Mesendoderm (in vitro differentiated cells): ENCODE data around the gene ANKRD12.

ENCODE experiments used
- DNase-seq: peaks from one replicate; pipeline ENCODE4 v3.0.0; 2013
- H2AK5ac ChIP-seq: 2 replicates; pipeline ENCODE4 v1.6.1; 2013; ENCODE audit warnings: low read length, inconsistent platforms
- H2BK120ac ChIP-seq: 2 replicates; pipeline ENCODE4 v1.6.1; 2013; ENCODE audit warnings: low read depth, mild to moderate bottlenecking, low read length, moderate library complexity, mixed read lengths
- H2BK15ac ChIP-seq: replicated peaks from 2 replicates; pipeline ENCODE4 v1.6.1; 2013; ENCODE audit warnings: low read depth, mild to moderate bottlenecking, moderate library complexity
- H2BK5ac ChIP-seq: 2 replicates; pipeline ENCODE4 v1.6.1; 2013; ENCODE audit warnings: low read length, inconsistent platforms
- H3K18ac ChIP-seq: 2 replicates; pipeline ENCODE4 v1.6.1; 2013; ENCODE audit warnings: mild to moderate bottlenecking, low read length, mixed read lengths
- H3K23ac ChIP-seq: one replicate; pipeline ENCODE4 v1.6.1; 2013; ENCODE audit warnings: low read length
- H3K27ac ChIP-seq: 2 replicates; pipeline ENCODE4 v1.5.1; 2013; ENCODE audit warnings: low read depth, mild to moderate bottlenecking, inconsistent platforms, low read length, moderate library complexity
- H3K27me3 ChIP-seq: 2 replicates; pipeline ENCODE4 v1.6.1; 2013; ENCODE audit warnings: low read length, control low read depth, mild to moderate bottlenecking, inconsistent platforms; ENCODE audit not compliant: insufficient read depth, poor library complexity
- H3K36me3 ChIP-seq: 2 replicates; pipeline ENCODE4 v1.6.1; 2013; ENCODE audit warnings: low read length, inconsistent platforms; ENCODE audit not compliant: control insufficient read depth, insufficient read depth
- H3K4ac ChIP-seq: one replicate; pipeline ENCODE4 v1.6.1; 2013; ENCODE audit warnings: low read depth, mild to moderate bottlenecking, low read length, moderate library complexity
- H3K4me1 ChIP-seq: 2 replicates; pipeline ENCODE4 v1.6.1; 2013; ENCODE audit warnings: low read depth, low read length, inconsistent platforms; ENCODE audit not compliant: control insufficient read depth
- H3K4me2 ChIP-seq: 2 replicates; pipeline ENCODE4 v1.6.1; 2013; ENCODE audit warnings: low read length
- H3K4me3 ChIP-seq: 2 replicates; pipeline ENCODE4 v1.5.1; 2013; ENCODE audit warnings: mild to moderate bottlenecking, low read length
- H3K56ac ChIP-seq: one replicate; pipeline ENCODE4 v1.6.1; 2013; ENCODE audit warnings: low read length
- H3K79me1 ChIP-seq: 2 replicates; pipeline ENCODE4 v1.6.1; 2013; ENCODE audit warnings: low read length, inconsistent platforms
- H3K79me2 ChIP-seq: 2 replicates; pipeline ENCODE4 v1.6.1; 2013; ENCODE audit warnings: mild to moderate bottlenecking, low read length; ENCODE audit not compliant: control insufficient read depth, insufficient read depth
- H3K9ac ChIP-seq: 2 replicates; pipeline ENCODE4 v1.6.1; 2013; ENCODE audit warnings: low read length, inconsistent platforms
- H4K5ac ChIP-seq: one replicate; pipeline ENCODE4 v1.6.1; 2013; ENCODE audit warnings: low read length
- H4K8ac ChIP-seq: one replicate; pipeline ENCODE4 v1.6.1; 2013; ENCODE audit warnings: low read depth, mild to moderate bottlenecking, control low read depth, low read length, moderate library complexity
- WGBS: extraction: QIAGEN DNeasy Blood & Tissue Kit; methylation state at CpG from one replicate; pipeline ENCODE4 v1.1.7; 2013; ENCODE audit warnings: low lambda C conversion rate, missing lambda C conversion rate; ENCODE audit not compliant: insufficient coverage; ENCODE audit errors: extremely low coverage; 5-methylcytosine and 5-hydroxymethylcytosine counted together

The ANKRD12 gene

GRCh38 chr18:9106800-9107584, 29.6 kb upstream of the ANKRD12 start:
- H3K4ac ChIP-seq = no peak overlapping the region
- peaks cover 2% of the 10 kb centered on the region for H3K79me1 ChIP-seq
- no peak overlapping the region for H2BK5ac ChIP-seq
- H3K79me2 ChIP-seq = peaks cover 78% of the 10 kb centered on the region
- no peaks in the 10 kb centered on the region for H3K27me3 ChIP-seq
- no peak overlapping the region for H2BK15ac ChIP-seq
- H3K36me3 ChIP-seq = no peaks in the 10 kb centered on the region
- H3K4me2 ChIP-seq = no peak overlapping the region
- no peak overlapping the region for H2AK5ac ChIP-seq
- no peak overlapping the region for H3K9ac ChIP-seq
- peak; percentile 83 for DNase-seq
- H3K4me1 ChIP-seq = peaks cover 4% of the 10 kb centered on the region
- no peak overlapping the region for H2BK120ac ChIP-seq
- no peak overlapping the region for H4K5ac ChIP-seq
- no peak overlapping the region for H3K56ac ChIP-seq
- no peak overlapping the region for H4K8ac ChIP-seq
- no peak overlapping the region for H3K18ac ChIP-seq
- H3K23ac ChIP-seq = no peak overlapping the region
- WGBS = no CpG with 5 or more reads among the region's 4 CpGs
- H3K27ac ChIP-seq = no peak overlapping the region
- no peak overlapping the region for H3K4me3 ChIP-seq

GRCh38 chr18:9108911-9109310, 27.7 kb upstream of the ANKRD12 start:
- H3K4me1 ChIP-seq = peaks cover 4% of the 10 kb centered on the region
- no peaks in the 10 kb centered on the region for H3K27me3 ChIP-seq

DNA sequence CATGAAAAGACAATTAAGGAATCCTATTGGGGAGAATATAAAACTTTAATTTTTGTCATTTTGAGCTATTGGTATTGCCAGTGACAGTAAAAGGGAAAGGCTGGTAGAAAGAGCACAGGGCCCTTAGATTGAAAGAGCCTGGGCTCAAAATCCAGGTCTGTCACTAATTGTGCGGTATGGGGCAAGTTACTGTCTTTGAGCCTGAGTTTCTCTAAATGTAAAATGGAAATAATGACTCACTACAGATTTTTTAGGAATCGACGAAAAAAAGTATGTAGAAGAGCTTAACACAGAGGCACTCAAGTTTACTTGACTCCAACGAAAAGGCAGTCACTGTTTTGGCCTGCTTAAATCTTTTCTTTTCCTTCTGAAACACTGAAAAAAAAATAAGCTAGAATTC, 27.1 kb upstream of the ANKRD12 start:
- H2BK5ac ChIP-seq = no peak overlapping the region
- no peak overlapping the region for H3K56ac ChIP-seq
- H4K5ac ChIP-seq = no peak overlapping the region
- H3K4me3 ChIP-seq = no peak overlapping the region
- H3K23ac ChIP-seq = no peak overlapping the region
- peaks cover 4% of the 10 kb centered on the region for H3K4me1 ChIP-seq
- H4K8ac ChIP-seq = no peak overlapping the region
- no peaks in the 10 kb centered on the region for H3K27me3 ChIP-seq
- H3K79me2 ChIP-seq = peaks cover 76% of the 10 kb centered on the region
- no peak overlapping the region for H3K18ac ChIP-seq
- H2BK15ac ChIP-seq = no peak overlapping the region
- H3K9ac ChIP-seq = no peak overlapping the region
- no CpG with 5 or more reads among the region's 4 CpGs for WGBS
- H3K27ac ChIP-seq = no peak overlapping the region
- H3K4ac ChIP-seq = no peak overlapping the region
- peaks cover 2% of the 10 kb centered on the region for H3K79me1 ChIP-seq
- H2AK5ac ChIP-seq = no peak overlapping the region
- no peaks in the 10 kb centered on the region for H3K36me3 ChIP-seq
- H2BK120ac ChIP-seq = no peak overlapping the region
- H3K4me2 ChIP-seq = no peak overlapping the region
- DNase-seq = peak; percentile 32

More at GRCh38 chr18:9108911-9109310, 27.7 kb upstream of the ANKRD12 start:
- H3K9ac ChIP-seq = no peak overlapping the region
- no peak overlapping the region for H3K56ac ChIP-seq
- DNase-seq = no peak
- H2BK5ac ChIP-seq = no peak overlapping the region
- H3K79me1 ChIP-seq = peaks cover 2% of the 10 kb centered on the region
- H2BK15ac ChIP-seq = no peak overlapping the region
- H4K5ac ChIP-seq = no peak overlapping the region
- WGBS = no CpG with 5 or more reads among the region's 2 CpGs
- no peak overlapping the region for H3K4ac ChIP-seq
- H3K18ac ChIP-seq = no peak overlapping the region
- H2AK5ac ChIP-seq = no peak overlapping the region
- H3K23ac ChIP-seq = no peak overlapping the region
- H4K8ac ChIP-seq = no peak overlapping the region
- no peak overlapping the region for H2BK120ac ChIP-seq
- no peak overlapping the region for H3K4me3 ChIP-seq
- no peaks in the 10 kb centered on the region for H3K36me3 ChIP-seq
- peaks cover 80% of the 10 kb centered on the region for H3K79me2 ChIP-seq
- H3K4me2 ChIP-seq = no peak overlapping the region
- no peak overlapping the region for H3K27ac ChIP-seq

GRCh38 chr18:9113468-9114149, 23.0 kb upstream of the ANKRD12 start:
- no peak overlapping the region for H3K56ac ChIP-seq
- H4K8ac ChIP-seq = no peak overlapping the region
- DNase-seq = no peak
- no peak overlapping the region for H3K4me3 ChIP-seq
- H3K23ac ChIP-seq = no peak overlapping the region
- H2BK15ac ChIP-seq = no peak overlapping the region
- no CpG with 5 or more reads among the region's 7 CpGs for WGBS
- H3K36me3 ChIP-seq = no peaks in the 10 kb centered on the region
- H3K18ac ChIP-seq = no peak overlapping the region
- peaks cover 51% of the 10 kb centered on the region for H3K79me2 ChIP-seq
- no peak overlapping the region for H3K9ac ChIP-seq
- H2AK5ac ChIP-seq = no peak overlapping the region
- no peak overlapping the region for H3K4me2 ChIP-seq
- H3K4ac ChIP-seq = no peak overlapping the region
- H3K27ac ChIP-seq = no peak overlapping the region
- peaks cover 2% of the 10 kb centered on the region for H3K79me1 ChIP-seq
- peaks cover 2% of the 10 kb centered on the region for H3K4me1 ChIP-seq
- no peaks in the 10 kb centered on the region for H3K27me3 ChIP-seq
- H4K5ac ChIP-seq = no peak overlapping the region
- H2BK120ac ChIP-seq = no peak overlapping the region
- no peak overlapping the region for H2BK5ac ChIP-seq

DNA sequence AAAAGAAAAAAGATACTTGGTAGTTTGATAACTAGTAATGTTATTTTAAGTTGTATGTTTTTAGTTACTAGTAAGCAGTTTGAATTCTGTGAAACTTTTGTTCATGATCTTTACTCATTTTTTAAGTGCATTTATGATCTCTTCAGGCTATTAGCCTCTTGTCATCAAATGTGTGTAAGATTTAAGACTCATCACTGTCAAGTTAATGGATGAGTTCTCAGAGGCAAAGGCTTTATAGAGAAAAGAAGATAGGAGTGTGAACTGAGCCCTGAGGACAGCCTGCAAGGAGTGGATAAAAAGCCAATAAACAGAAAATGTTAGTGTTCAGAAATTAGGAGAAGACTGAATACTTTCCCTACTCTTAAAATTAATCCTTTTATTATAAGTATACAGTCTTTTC, 20.6 kb upstream of the ANKRD12 start:
- Histone ChIP-seq H2AK5ac (no peak overlapping the region), H3K36me3 (no peaks in the 10 kb centered on the region), H4K5ac (no peak overlapping the region), H3K56ac (no peak overlapping the region), H3K27ac (no peak overlapping the region), H2BK120ac (no peak overlapping the region), H3K4me1 (no peaks in the 10 kb centered on the region), H3K9ac (no peak overlapping the region), H3K23ac (no peak overlapping the region), H3K4ac (no peak overlapping the region), H3K27me3 (no peaks in the 10 kb centered on the region), H2BK15ac (no peak overlapping the region), H3K4me3 (no peak overlapping the region), H3K18ac (no peak overlapping the region), H3K4me2 (no peak overlapping the region), H3K79me1 (peaks cover 2% of the 10 kb centered on the region), H4K8ac (no peak overlapping the region), H2BK5ac (no peak overlapping the region), H3K79me2 (peaks cover 31% of the 10 kb centered on the region)
- DNase-seq = no peak
